Activated CD4-positive, alpha-beta T cell treated with anti-CD3 and anti-CD28 coated beads for 48 hours (primary cell): ENCODE results near the gene SPATA20.

Source experiments
- DNase-seq: peaks from one replicate; pipeline ENCODE4 v3.0.0-alpha.2; 2020

SPATA20 gene

GRCh38 chr17:50521514-50521913, 25.5 kb upstream of the SPATA20 start:
- DNase-seq, result no peak

- DNase-seq, result no peak
Observed at GRCh38 chr17:50522766-50523165, 24.2 kb upstream of the SPATA20 start.

GRCh38 chr17:50523208-50523607, 23.8 kb upstream of the SPATA20 start:
- no peak for DNase-seq

GRCh38 chr17:50524838-50525237, 22.1 kb upstream of the SPATA20 start:
- DNase-seq, result no peak

DNA sequence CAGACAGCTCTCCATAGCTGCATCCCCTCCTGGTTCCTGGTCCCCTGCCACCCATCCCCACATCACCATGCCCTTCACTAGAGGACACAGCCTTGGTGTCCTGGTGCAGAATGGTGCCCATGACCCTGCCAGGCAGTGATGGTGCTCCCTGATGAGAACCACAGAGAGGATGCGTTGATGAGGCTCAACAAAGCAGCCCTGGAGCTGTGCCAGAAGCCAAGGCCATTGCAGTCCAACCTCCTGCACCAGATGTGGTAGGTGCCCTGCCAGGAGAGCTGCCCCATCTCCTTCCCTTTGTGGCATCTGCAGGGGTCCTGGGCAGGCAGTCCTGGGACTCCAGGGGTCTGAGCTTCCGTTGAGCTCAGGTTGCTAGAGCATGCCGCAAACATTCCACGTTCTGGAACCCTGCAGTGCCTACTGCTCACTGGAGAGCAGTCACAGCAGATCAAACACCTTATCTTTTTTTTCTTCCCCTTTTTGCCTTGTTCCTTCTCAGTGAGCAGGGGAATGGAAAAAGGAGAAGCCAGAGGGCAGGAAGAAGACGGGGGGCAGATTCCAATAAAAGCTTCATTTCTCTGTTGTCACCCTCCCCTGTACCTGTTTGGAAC, 19.7 kb upstream of the SPATA20 start:
- DNase-seq, result no peak

DNA sequence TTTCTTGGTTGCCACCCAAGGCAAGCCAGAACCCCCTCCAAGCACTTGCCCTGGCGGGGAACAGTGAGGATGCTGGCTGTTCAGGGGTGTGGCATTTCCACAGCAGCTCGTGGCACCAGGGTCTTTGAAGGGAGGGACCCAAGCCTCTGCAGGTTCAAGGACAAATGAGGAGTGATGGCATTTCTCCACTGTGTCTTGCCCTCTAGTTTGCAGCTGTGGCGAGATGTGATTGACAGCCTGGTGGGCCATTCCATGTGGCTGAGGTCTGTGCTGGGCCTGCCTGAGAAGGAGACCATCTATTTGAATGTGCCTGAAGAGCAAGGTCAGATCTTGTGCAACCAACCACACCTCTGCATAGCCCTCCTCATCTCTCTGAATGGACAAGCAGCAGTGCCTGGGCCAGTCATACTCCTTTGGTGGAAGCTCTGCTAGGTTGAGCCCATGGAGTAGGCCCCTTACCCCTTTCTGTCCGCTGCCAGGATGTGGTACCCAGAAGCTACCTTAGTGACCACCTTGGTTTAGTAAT, 19.0 kb upstream of the SPATA20 start:
- no peak for DNase-seq

GRCh38 chr17:50529849-50530248, 17.1 kb upstream of the SPATA20 start:
- no peak for DNase-seq

- DNase-seq, result no peak
Observed at GRCh38 chr17:50531428-50532025, 15.4 kb upstream of the SPATA20 start.

DNA sequence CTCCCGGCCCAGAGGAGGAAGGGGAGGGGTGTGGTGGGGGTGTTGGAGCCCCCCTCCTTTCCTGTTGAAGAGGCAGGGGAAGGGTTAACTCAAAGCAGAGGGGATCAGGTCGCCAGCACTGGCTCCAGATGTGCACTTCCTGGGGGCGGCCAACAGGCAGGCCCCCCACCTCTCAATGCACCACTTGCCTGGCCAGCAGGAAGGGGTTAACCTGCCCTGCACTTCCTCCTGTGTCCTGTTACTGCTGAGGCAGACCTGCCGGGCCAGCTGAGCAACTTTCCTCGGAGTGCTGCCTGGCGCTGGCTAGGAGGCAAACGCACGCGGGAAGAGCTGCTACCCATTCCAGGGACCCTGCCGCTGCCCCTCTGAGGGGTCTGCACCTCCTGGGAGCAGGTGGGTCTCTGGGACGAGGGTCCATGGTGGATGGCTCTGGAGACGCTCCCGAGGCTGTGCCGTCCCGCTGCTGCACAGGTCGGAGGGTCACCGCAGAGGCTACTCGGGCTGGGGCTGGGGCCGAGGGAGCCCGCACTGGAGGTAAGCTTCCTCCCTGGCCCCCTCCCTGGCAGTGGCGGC, 14.4 kb upstream of the SPATA20 start, which contains the start of gene EPN3:
EPN3 (plus strand) TSS at position 284 of the 573 bp plus-strand sequence. CDS start 3,822 bp downstream, outside the sequence.
- DNase-seq, result no peak

GRCh38 chr17:50533185-50533584, 13.8 kb upstream of the SPATA20 start:
- no peak for DNase-seq

DNA sequence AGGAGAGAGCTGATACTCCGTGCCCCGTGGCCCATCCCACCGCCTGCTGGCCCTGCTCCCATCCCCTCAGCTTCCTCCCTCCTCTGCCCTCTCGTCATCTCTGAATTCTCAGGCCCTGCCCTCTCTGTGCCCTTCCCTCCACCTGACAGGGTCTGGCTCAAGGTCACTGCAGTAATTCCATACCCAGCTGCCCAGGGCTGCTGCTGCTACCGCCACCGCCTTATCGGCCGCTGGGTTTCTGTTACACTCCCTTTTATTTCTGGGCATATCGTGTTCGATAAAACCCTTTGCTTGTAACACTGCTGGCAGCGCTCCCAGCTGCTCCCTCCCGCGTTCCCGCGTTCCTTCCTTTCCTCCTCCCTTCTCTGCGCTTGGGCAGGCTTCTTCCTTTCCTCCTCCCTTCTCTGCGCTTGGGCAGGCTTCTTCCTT, 13.2 kb upstream of the SPATA20 start:
- no peak for DNase-seq

- DNase-seq, result peak; percentile 59
Observed at GRCh38 chr17:50534222-50534978, 12.6 kb upstream of the SPATA20 start.

GRCh38 chr17:50534979-50535326, 12.0 kb upstream of the SPATA20 start:
- DNase-seq, result no peak

GRCh38 chr17:50535407-50535806, 11.6 kb upstream of the SPATA20 start:
- no peak for DNase-seq

DNA sequence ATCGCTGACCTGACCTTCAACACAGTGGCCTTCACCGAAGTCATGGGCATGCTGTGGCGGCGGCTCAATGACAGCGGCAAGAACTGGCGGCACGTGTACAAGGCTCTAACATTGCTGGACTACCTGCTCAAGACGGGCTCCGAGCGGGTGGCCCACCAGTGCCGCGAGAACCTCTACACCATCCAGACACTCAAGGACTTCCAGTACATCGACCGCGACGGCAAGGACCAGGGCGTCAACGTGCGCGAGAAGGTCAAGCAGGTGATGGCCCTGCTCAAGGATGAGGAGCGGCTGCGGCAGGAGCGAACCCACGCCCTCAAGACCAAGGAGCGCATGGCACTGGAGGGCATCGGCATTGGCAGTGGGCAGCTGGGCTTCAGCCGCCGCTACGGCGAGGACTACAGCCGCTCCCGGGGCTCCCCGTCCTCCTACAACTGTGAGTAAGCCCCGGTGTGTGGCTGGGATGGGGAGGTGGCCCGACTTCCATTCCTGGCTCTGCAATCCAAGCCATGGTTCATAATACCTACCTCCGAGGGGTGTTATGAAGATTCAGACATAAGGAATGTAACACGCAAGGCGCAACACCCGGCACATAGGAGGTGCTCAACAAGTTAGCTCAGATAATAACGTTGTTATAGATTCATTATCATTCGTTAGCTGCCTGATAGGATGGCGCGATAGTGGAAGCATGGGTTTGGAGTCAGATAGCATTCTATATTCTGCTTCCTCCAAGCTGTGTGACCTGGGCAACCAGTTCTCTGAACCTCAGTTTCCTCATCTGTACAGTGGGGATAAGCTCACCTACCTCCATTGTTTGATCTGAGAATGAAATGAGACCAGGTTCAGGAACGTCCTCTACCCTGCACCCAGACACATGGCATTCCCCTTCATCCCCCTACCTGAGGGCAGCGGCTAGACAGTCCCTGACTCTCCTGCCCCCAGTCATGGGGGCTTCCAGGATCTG, 10.0 kb upstream of the SPATA20 start:
- DNase-seq, result no peak

DNA sequence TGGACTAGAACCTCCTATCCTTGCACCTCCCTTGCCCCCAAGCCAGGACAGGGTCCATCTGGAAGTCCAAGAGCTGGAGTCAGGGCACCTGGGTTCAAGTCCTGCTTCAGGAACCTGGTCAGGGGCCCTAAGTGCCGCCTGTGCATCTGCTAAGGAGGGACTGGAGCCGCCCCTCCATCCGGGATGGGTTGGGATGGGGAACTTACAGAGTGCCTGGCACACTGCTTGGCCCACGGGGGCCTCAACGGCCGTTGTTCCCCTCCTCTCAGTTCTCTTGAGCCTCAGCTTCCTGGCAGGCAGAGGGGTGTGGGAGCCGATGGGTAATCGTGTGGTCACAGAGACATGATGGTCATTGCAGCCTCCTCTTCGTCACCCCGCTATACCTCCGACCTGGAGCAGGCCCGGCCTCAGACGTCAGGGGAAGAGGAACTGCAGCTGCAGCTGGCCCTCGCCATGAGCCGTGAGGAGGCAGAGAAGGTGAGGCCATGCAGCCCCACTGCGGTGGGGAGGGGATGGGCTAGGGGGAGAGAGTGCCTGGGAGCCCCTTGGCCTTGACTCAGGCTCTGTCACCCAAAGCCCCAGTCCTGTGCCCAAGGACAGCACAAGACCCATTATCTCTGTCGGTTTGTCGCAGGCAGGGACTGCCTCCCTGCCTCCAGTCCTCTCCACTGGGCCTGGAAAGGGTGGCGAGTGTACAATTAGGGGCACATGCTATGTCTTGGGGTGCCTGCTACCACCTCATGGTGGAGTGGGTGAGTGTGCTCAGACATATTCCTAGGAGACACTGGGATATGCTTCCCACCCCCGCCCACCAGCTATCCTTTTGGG, 9.0 kb upstream of the SPATA20 start:
- no peak for DNase-seq

DNA sequence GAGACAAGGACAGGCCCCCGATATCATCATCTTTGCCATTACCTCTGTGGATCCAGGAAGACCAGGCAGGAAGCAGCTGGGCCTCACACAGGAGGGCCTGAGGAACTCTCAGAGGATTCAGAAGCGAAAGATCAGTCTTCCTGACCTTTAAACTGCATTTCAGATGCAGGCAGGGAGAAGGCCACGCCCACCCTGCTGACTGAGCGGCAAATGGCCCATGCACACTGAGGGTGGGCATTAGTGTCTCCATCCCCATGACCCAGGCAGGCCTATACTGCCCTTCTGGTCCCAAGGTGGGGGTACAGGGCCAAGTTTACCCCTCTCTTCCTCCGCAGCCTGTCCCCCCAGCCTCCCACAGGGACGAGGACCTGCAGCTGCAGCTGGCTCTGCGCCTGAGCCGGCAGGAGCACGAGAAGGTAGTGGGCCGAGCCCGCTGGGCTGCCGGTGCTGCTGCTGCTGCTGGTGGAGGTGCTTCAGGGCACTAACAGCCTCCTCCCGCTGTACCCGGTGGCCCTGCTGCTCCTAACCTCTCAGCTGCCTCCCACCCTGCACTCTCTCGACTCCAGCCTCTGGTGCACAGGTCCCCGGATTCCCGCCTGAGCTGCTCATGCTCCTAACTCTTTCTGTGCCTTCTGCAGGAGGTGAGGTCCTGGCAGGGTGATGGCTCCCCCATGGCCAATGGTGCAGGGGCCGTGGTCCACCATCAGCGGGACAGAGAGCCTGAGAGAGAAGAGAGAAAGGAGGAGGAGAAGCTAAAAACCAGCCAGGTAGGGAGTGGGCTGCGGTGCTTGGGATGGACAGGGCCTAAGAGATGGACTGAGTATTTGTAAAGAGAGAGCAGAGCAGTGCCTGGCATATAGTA, 8.2 kb upstream of the SPATA20 start:
- DNase-seq, result no peak

DNA sequence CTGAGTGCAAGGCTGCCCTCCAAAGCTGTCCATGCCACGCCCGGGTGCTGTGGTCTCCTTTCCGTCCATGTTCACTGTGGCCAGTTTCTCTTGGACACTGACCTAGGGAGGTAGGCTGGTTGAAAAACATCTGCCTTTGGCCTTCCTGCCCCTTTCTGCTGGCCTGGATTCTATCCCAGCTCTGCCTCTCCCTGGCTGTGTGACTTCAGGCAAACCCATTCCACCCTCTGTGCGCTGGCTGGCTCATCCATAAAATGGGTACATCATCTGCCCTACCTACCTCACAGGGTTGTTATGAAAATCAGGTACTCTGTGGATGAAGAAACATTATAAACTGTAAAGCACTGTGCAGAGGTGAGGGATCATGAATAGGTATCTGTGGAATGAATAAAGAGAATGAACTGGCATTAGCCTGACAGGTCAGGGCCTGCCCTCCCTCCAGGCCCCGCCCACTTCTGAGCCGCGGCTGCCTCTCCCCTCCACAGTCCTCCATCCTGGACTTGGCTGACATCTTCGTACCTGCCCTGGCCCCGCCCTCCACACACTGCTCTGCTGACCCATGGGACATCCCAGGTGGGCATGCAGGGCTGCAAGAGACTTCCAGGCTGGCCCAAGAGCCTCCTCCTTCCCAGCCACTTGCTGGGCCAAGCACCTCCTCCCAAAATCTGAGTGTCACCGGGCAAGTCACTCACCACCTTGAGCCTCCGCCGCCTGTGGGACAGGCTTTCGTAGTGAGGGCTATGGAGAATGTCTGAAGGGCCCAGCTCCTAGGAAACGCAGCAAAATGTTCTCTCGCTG, 7.0 kb upstream of the SPATA20 start:
- no peak for DNase-seq

DNA sequence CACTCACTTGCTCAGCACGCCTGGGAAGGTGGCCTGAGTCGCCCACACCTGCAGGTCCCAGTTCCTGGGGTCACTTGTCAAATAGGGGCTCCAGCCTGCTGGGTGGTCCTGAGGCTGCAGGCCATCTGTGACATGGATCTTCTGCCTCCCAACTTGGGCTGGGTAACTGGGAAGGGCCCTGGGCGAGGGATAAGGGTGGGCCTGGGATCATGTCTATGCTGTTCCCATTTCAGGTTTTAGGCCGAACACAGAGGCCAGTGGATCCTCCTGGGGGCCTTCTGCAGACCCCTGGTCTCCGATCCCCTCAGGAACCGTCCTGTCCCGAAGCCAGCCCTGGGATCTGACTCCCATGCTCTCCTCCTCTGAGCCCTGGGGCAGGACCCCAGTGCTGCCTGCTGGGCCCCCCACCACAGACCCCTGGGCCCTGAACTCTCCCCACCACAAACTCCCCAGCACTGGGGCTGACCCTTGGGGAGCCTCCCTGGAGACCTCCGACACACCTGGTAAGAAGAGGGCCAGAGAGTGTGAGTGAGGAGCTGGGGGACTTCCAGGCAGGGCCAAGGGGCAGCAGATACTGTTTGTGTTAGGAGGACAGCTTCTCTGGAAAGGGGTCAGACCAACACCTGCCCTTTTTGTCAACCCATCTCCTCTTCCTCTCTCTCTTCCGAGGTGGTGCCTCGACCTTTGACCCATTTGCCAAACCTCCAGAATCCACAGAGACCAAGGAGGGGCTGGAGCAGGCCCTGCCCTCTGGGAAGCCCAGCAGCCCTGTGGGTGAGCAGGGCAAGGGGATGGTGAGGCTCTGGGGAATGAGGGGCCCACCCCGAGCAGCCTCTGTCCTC, 6.2 kb upstream of the SPATA20 start:
- DNase-seq, result no peak
